GM19395 (cell line): ENCODE results near the gene RAX2.
A peak's percentile ranks its signal among the peaks of the same experiment; 100 is the strongest.
"Not testable (repeated sequence)": the region's sequence is repeated elsewhere in the genome, so short reads cannot be mapped to it uniquely, and the experiment has no call there.

ENCODE experiments used
- ATAC-seq: cut with Tn5 transposase; IDR thresholded peaks from one replicate; pipeline ENCODE4 v1.9.1; 2021; ENCODE audit warnings: mild to moderate bottlenecking, moderate library complexity; ENCODE audit not compliant: unreplicated experiment

RAX2 gene

GRCh38 chr19:3762130-3762473, 9.9 kb downstream of the RAX2 start:
- no peak for ATAC-seq

- peak; percentile 55 for ATAC-seq
These were observed 10.5 kb downstream of the RAX2 start, which contains the start of gene APBA3 for GRCh38 chr19:3761382-3762129. Gene APBA3 (minus strand): TSS chr19:3761692. CDS start chr19:3760264, 1,428 bp downstream.

GRCh38 chr19:3760871-3761361, 11.1 kb downstream of the RAX2 start:
- ATAC-seq: no peak

- ATAC-seq: no peak
These were observed 12.4 kb downstream of the RAX2 start for GRCh38 chr19:3759482-3760254.

- ATAC-seq: not testable (repeated sequence)
These were observed 13.7 kb downstream of the RAX2 start for GRCh38 chr19:3758297-3758696.

- not testable (repeated sequence) for ATAC-seq
These were observed 14.3 kb downstream of the RAX2 start for GRCh38 chr19:3757705-3758104.

- ATAC-seq: no peak
These were observed 18.2 kb downstream of the RAX2 start for GRCh38 chr19:3753631-3754410.

- no peak for ATAC-seq
These were observed 19.5 kb downstream of the RAX2 start for GRCh38 chr19:3752492-3752891.

- no peak for ATAC-seq
These were observed 20.8 kb downstream of the RAX2 start for GRCh38 chr19:3751236-3751635.

- ATAC-seq: no peak
These were observed 21.8 kb downstream of the RAX2 start for GRCh38 chr19:3750211-3750610.

GRCh38 chr19:3748965-3749364, 23.1 kb downstream of the RAX2 start:
- ATAC-seq: no peak

- ATAC-seq: no peak
These were observed 25.5 kb downstream of the RAX2 start for GRCh38 chr19:3746371-3747056.

GRCh38 chr19:3745363-3746045, 26.5 kb downstream of the RAX2 start:
- no peak for ATAC-seq

- no peak for ATAC-seq
These were observed 28.5 kb downstream of the RAX2 start for GRCh38 chr19:3743486-3743885.

- no peak for ATAC-seq
These were observed 31.6 kb downstream of the RAX2 start for GRCh38 chr19:3740431-3740830.

GRCh38 chr19:3738477-3739220, 33.4 kb downstream of the RAX2 start:
- ATAC-seq: no peak

- no peak for ATAC-seq
These were observed 34.4 kb downstream of the RAX2 start for GRCh38 chr19:3737487-3738205.

GRCh38 chr19:3736106-3736724, 35.8 kb downstream of the RAX2 start:
- no peak for ATAC-seq

- no peak for ATAC-seq
These were observed 37.8 kb downstream of the RAX2 start for GRCh38 chr19:3734310-3734600.
